ENCODE measurements around the gene ZC2HC1B. TPM values are rescaled to one million over a fixed set of nuclear protein-coding genes. Genes with fewer than 3 reads are reported as not detected.

The ZC2HC1B gene
- total RNA-seq, 1 donor from 2014 or later: not detected

GRCh38 chr6:143965503-143966171 lies 101.4 kb downstream of the ZC2HC1B start:
- H3K4me3 Mint-ChIP-seq (ENCODE audit: unreplicated experiment): no peak overlapping the region
- peaks cover 21% of the 10 kb centered on the region for H3K4me1 Mint-ChIP-seq (ENCODE audit: low read depth)
- no peak for TF ChIP-seq CTCF (IDR thresholded peaks at IDR 0.05)
- H3K9me3 Mint-ChIP-seq (ENCODE audit: low read depth): no peaks in the 10 kb centered on the region
- peaks cover 15% of the 10 kb centered on the region for H3K36me3 Mint-ChIP-seq (ENCODE audit: low read depth)
- H3K27ac Mint-ChIP-seq (ENCODE audit: unreplicated experiment): no peak overlapping the region
- H3K27me3 Mint-ChIP-seq (ENCODE audit: low read depth): no peaks in the 10 kb centered on the region
- DNase-seq (ENCODE audit: low spot score): no peak

- no peak for DNase-seq (ENCODE audit: low spot score)
- no peak overlapping the region for H3K27ac Mint-ChIP-seq (ENCODE audit: unreplicated experiment)
- H3K27me3 Mint-ChIP-seq (ENCODE audit: low read depth): no peaks in the 10 kb centered on the region
- H3K36me3 Mint-ChIP-seq (ENCODE audit: low read depth): peaks cover 15% of the 10 kb centered on the region
- no peaks in the 10 kb centered on the region for H3K9me3 Mint-ChIP-seq (ENCODE audit: low read depth)
- no peak for TF ChIP-seq CTCF (IDR thresholded peaks at IDR 0.05)
- no peak overlapping the region for H3K4me3 Mint-ChIP-seq (ENCODE audit: unreplicated experiment)
- peaks cover 27% of the 10 kb centered on the region for H3K4me1 Mint-ChIP-seq (ENCODE audit: low read depth)
These were observed 102.0 kb downstream of the ZC2HC1B start for GRCh38 chr6:143966312-143966711.

GRCh38 chr6:143967706-143968376 lies 103.6 kb downstream of the ZC2HC1B start:
- peaks cover 34% of the 10 kb centered on the region for H3K4me1 Mint-ChIP-seq (ENCODE audit: low read depth)
- DNase-seq (ENCODE audit: low spot score): no peak
- H3K36me3 Mint-ChIP-seq (ENCODE audit: low read depth): peaks cover 11% of the 10 kb centered on the region
- TF ChIP-seq CTCF (IDR thresholded peaks at IDR 0.05): no peak
- no peaks in the 10 kb centered on the region for H3K27me3 Mint-ChIP-seq (ENCODE audit: low read depth)
- no peak overlapping the region for H3K4me3 Mint-ChIP-seq (ENCODE audit: unreplicated experiment)
- H3K9me3 Mint-ChIP-seq (ENCODE audit: low read depth): no peaks in the 10 kb centered on the region
- peak overlapping the region; percentile 42 for H3K27ac Mint-ChIP-seq (ENCODE audit: unreplicated experiment)

GRCh38 chr6:143969077-143969476 lies 104.8 kb downstream of the ZC2HC1B start:
- H3K4me1 Mint-ChIP-seq (ENCODE audit: low read depth): peaks cover 44% of the 10 kb centered on the region
- H3K9me3 Mint-ChIP-seq (ENCODE audit: low read depth): no peaks in the 10 kb centered on the region
- H3K4me3 Mint-ChIP-seq (ENCODE audit: unreplicated experiment): no peak overlapping the region
- H3K36me3 Mint-ChIP-seq (ENCODE audit: low read depth): peaks cover 8% of the 10 kb centered on the region
- TF ChIP-seq CTCF (IDR thresholded peaks at IDR 0.05): no peak
- DNase-seq (ENCODE audit: low spot score): no peak
- no peaks in the 10 kb centered on the region for H3K27me3 Mint-ChIP-seq (ENCODE audit: low read depth)
- H3K27ac Mint-ChIP-seq (ENCODE audit: unreplicated experiment): no peak overlapping the region

- DNase-seq (ENCODE audit: low spot score): no peak
- Mint-ChIP-seq H3K36me3 (ENCODE audit: low read depth) (peaks cover 5% of the 10 kb centered on the region), H3K9me3 (ENCODE audit: low read depth) (no peaks in the 10 kb centered on the region), H3K4me1 (ENCODE audit: low read depth) (peaks cover 44% of the 10 kb centered on the region), H3K27me3 (ENCODE audit: low read depth) (no peaks in the 10 kb centered on the region), H3K4me3 (ENCODE audit: unreplicated experiment) (no peak overlapping the region), H3K27ac (ENCODE audit: unreplicated experiment) (no peak overlapping the region)
- TF ChIP-seq CTCF (IDR thresholded peaks at IDR 0.05): no peak
These were observed 106.4 kb downstream of the ZC2HC1B start for GRCh38 chr6:143970456-143971218.

Data from chondrocyte (in vitro differentiated cells).